Pulmonary artery endothelial cell (primary cell): ENCODE data around the gene CTNNA3. TPM values are rescaled to one million over a fixed set of nuclear protein-coding genes. Genes with fewer than 3 reads are reported as not detected.

Source experiments
- DNase-seq: peaks from one replicate; pipeline ENCODE4 v3.0.0-alpha.2; 2011; ENCODE audit warnings: low read depth, low spot score
- total RNA-seq: library from RNA; depleted of rRNA; stranded (reverse); fragments of >200 nt; gene quantifications from 2 replicates; pipeline ENCODE4 v1.2.3, GENCODE V29; 2014

CTNNA3 gene
- total RNA-seq, 1 donor from 2014 or later, result not detected

- DNase-seq, result no peak
Observed at GRCh38 chr10:66322777-66323176, 1373.2 kb downstream of the CTNNA3 start.

- DNase-seq, result no peak
Observed at GRCh38 chr10:66321723-66322665, 1374.0 kb downstream of the CTNNA3 start.

GRCh38 chr10:66318761-66319160, 1377.2 kb downstream of the CTNNA3 start:
- DNase-seq, result no peak

GRCh38 chr10:66307826-66308225, 1388.2 kb downstream of the CTNNA3 start:
- no peak for DNase-seq

GRCh38 chr10:66301078-66301477, 1394.9 kb downstream of the CTNNA3 start:
- no peak for DNase-seq

- no peak for DNase-seq
Observed at GRCh38 chr10:66295602-66296001, 1400.4 kb downstream of the CTNNA3 start.

GRCh38 chr10:66294538-66294937, 1401.5 kb downstream of the CTNNA3 start:
- DNase-seq, result no peak

- no peak for DNase-seq
Observed at GRCh38 chr10:66292922-66293321, 1403.1 kb downstream of the CTNNA3 start.

- DNase-seq, result no peak
Observed at GRCh38 chr10:66292456-66292855, 1403.5 kb downstream of the CTNNA3 start.

- DNase-seq, result no peak
Observed at GRCh38 chr10:66291133-66291532, 1404.9 kb downstream of the CTNNA3 start.

- no peak for DNase-seq
Observed at GRCh38 chr10:66284621-66285020, 1411.4 kb downstream of the CTNNA3 start.

GRCh38 chr10:66283874-66284464, 1412.0 kb downstream of the CTNNA3 start:
- DNase-seq, result no peak

GRCh38 chr10:66283064-66283463, 1412.9 kb downstream of the CTNNA3 start:
- DNase-seq, result no peak

GRCh38 chr10:66281327-66281726, 1414.7 kb downstream of the CTNNA3 start:
- no peak for DNase-seq

GRCh38 chr10:66277481-66277880, 1418.5 kb downstream of the CTNNA3 start:
- DNase-seq, result no peak

GRCh38 chr10:66273966-66274519, 1422.0 kb downstream of the CTNNA3 start:
- no peak for DNase-seq

GRCh38 chr10:66265398-66265797, 1430.6 kb downstream of the CTNNA3 start:
- DNase-seq, result no peak

GRCh38 chr10:66259836-66260235, 1436.2 kb downstream of the CTNNA3 start:
- no peak for DNase-seq

- no peak for DNase-seq
Observed at GRCh38 chr10:66258693-66259092, 1437.3 kb downstream of the CTNNA3 start.

GRCh38 chr10:66257801-66258200, 1438.2 kb downstream of the CTNNA3 start:
- DNase-seq, result no peak

- DNase-seq, result no peak
Observed at GRCh38 chr10:66252986-66253385, 1443.0 kb downstream of the CTNNA3 start.

- DNase-seq, result no peak
Observed at GRCh38 chr10:66246177-66246576, 1449.8 kb downstream of the CTNNA3 start.
